SK-N-SH (cell line): ENCODE results near the gene SH3BP4. TPM values are rescaled to one million over a fixed set of nuclear protein-coding genes. Genes with fewer than 3 reads are reported as not detected.

Experiments
- CTCF ChIA-PET: fragments of 300-600, 350-600 bp; formaldehyde crosslinking; extraction: SDS; loops from one replicate; lab custom pipeline; 2021; lab: Yijun Ruan, JAX
- POLR2A ChIA-PET: fragments of 350-600 bp; sonication (Branson Sonifier 250); formaldehyde crosslinking; extraction: SDS; loops from one replicate; lab custom pipeline; 2020; ENCODE audit warnings: antibody characterized with exemption, inconsistent platforms; lab: Yijun Ruan, JAX
- DNase-seq: peaks from one replicate; pipeline ENCODE4 v3.0.0; 2012
- H2AFZ ChIP-seq: fragments of 200-600 bp; sonication (generic); 2 replicates; pipeline ENCODE4 v1.8.1; 2016; ENCODE audit warnings: antibody characterized with exemption, mild to moderate bottlenecking, low read depth
- H3F3A ChIP-seq: fragments of 200-600 bp; sonication (generic); replicated peaks from 2 replicates; pipeline ENCODE3; 2016; ENCODE audit warnings: antibody characterized with exemption, mild to moderate bottlenecking; ENCODE audit not compliant: insufficient read depth
- H3K27ac ChIP-seq, 2 experiments: fragments of 200-500 bp in 1 of 2; fragments of 200-600 bp in 1 of 2; sonication (Bioruptor generic) in 1 of 2; sonication (generic), shearing (Covaris generic) in 1 of 2; 2 replicates each; pipeline versions ENCODE4 v1.5.1 to v1.6.1; 2014 to 2016; ENCODE audit warnings: low read depth in 2 of 2, inconsistent platforms in 1 of 2, low read length in 1 of 2, mild to moderate bottlenecking in 1 of 2, mixed read lengths in 1 of 2
- H3K27me3 ChIP-seq: fragments of 200-600 bp; sonication (generic), shearing (Covaris generic); 2 replicates; pipeline ENCODE4 v1.6.1; 2016; ENCODE audit warnings: mixed run types; ENCODE audit not compliant: insufficient read depth
- H3K36me3 ChIP-seq, 2 experiments: fragments of 200-500 bp in 1 of 2; fragments of 200-600 bp in 1 of 2; sonication (Bioruptor generic) in 1 of 2; sonication (generic) in 1 of 2; replicated peaks in 1 of 2; 2 replicates each; pipeline versions ENCODE3 to v1.5.1; 2014 to 2016; ENCODE audit warnings: low read length in 1 of 2, mild to moderate bottlenecking in 1 of 2; ENCODE audit not compliant: insufficient read depth in 2 of 2, control insufficient read depth in 1 of 2
- H3K4me1 ChIP-seq, 2 experiments: fragments of 200-500 bp in 1 of 2; fragments of 200-600 bp in 1 of 2; sonication (Bioruptor generic) in 1 of 2; sonication (generic), shearing (Covaris generic) in 1 of 2; 2 replicates each; pipeline versions ENCODE4 v1.5.1 to v1.6.1; 2014 to 2016; ENCODE audit warnings: low read depth in 1 of 2, low read length in 1 of 2, mixed run types in 1 of 2; ENCODE audit not compliant: insufficient read depth in 2 of 2, control insufficient read depth in 1 of 2
- H3K4me2 ChIP-seq: fragments of 200-600 bp; sonication (generic), shearing (Covaris generic); 2 replicates; pipeline ENCODE4 v1.6.1; 2017; ENCODE audit warnings: mixed run types
- H3K4me3 ChIP-seq, 2 experiments: fragments of 200-500 bp in 1 of 2; fragments of 200-600 bp in 1 of 2; sonication (Bioruptor generic) in 1 of 2; sonication (generic), shearing (Covaris generic) in 1 of 2; 2 replicates each; pipeline versions ENCODE4 v1.5.1 to v1.8.1; 2014 to 2016; ENCODE audit warnings: low read depth in 2 of 2, inconsistent platforms in 1 of 2, low read length in 1 of 2, mild to moderate bottlenecking in 1 of 2, mixed read lengths in 1 of 2, moderate library complexity in 1 of 2
- H3K79me2 ChIP-seq: fragments of 200-600 bp; sonication (generic); 2 replicates; pipeline ENCODE4 v1.8.1; 2017; ENCODE audit warnings: mild to moderate bottlenecking; ENCODE audit not compliant: insufficient read depth
- H3K9ac ChIP-seq: fragments of 200-600 bp; sonication (generic); 2 replicates; pipeline ENCODE4 v1.6.1; 2017; ENCODE audit warnings: mixed run types
- H3K9me2 ChIP-seq: fragments of 200-600 bp; sonication (generic); 2 replicates; pipeline ENCODE4 v1.6.1; 2017; ENCODE audit warnings: mixed run types
- H3K9me3 ChIP-seq: fragments of 200-600 bp; sonication (generic); 2 replicates; pipeline ENCODE4 v1.6.1; 2017; ENCODE audit warnings: mixed run types, mild to moderate bottlenecking, moderate library complexity
- H4K20me1 ChIP-seq: fragments of 200-600 bp; sonication (generic); 2 replicates; pipeline ENCODE4 v1.6.1; 2017; ENCODE audit warnings: mild to moderate bottlenecking, mixed run types; ENCODE audit not compliant: insufficient read depth
- CTCF ChIP-seq: fragments of 200-600 bp; sonication (generic); IDR thresholded peaks from 2 replicates; pipeline ENCODE4 v1.6.1; 2017; ENCODE audit warnings: antibody characterized with exemption, mild to moderate bottlenecking, moderate library complexity
- ELF1 ChIP-seq: IDR thresholded peaks from 2 replicates; pipeline ENCODE4 v1.4.0; 2012
- EZH2phosphoT487 ChIP-seq: fragments of 200-600 bp; sonication (generic); IDR thresholded peaks from 2 replicates; pipeline ENCODE4 v1.6.1; 2017; ENCODE audit warnings: low read depth, mixed run types, mild to moderate bottlenecking, antibody characterized with exemption, moderate library complexity, borderline replicate concordance
- GABPA ChIP-seq: IDR thresholded peaks from 2 replicates; pipeline ENCODE4 v1.4.0; 2012; ENCODE audit warnings: low read depth, mild to moderate bottlenecking
- GATA2 ChIP-seq: sonication (generic); formaldehyde crosslinking; IDR thresholded peaks from 2 replicates; pipeline ENCODE4 v1.5.0; 2020; ENCODE audit warnings: mild to moderate bottlenecking, missing genetic modification reagents
- JUND ChIP-seq: IDR thresholded peaks from 2 replicates; pipeline ENCODE4 v1.4.0; 2012
- NFIC ChIP-seq: IDR thresholded peaks from 2 replicates; pipeline ENCODE4 v1.4.0; 2012; ENCODE audit warnings: borderline replicate concordance
- NRF1 ChIP-seq: IDR thresholded peaks from 2 replicates; pipeline ENCODE4 v1.6.1; 2012; ENCODE audit warnings: low read depth, mild to moderate bottlenecking, low read length
- REST ChIP-seq: IDR thresholded peaks from 2 replicates; pipeline ENCODE4 v1.6.1; 2012; ENCODE audit warnings: mild to moderate bottlenecking, low read depth, low read length, moderate library complexity
- SMC3 ChIP-seq: IDR thresholded peaks from 2 replicates; pipeline ENCODE4 v1.6.1; 2012; ENCODE audit warnings: low read depth, low read length, improper control_type of control experiment
- TAF1 ChIP-seq: IDR thresholded peaks from 2 replicates; pipeline ENCODE4 v1.6.1; 2012; ENCODE audit warnings: low read depth, mild to moderate bottlenecking, low read length, moderate library complexity, borderline replicate concordance
- WGBS: methylation state at CpG from one replicate; pipeline ENCODE4 v1.1.6; 2017; ENCODE audit warnings: low lambda C conversion rate; 5-methylcytosine and 5-hydroxymethylcytosine counted together
- polyA plus RNA-seq, 3 experiments: library from polyadenylated mRNA; depleted of rRNA; stranded (reverse); fragments of >200 nt; gene quantifications; 2 replicates each; pipeline ENCODE4 v1.2.3, GENCODE V29; 2012
- TF ChIP-seq, protein P1 (sequence below): IDR thresholded peaks from 2 replicates; pipeline ENCODE4 v1.4.0; 2012; ENCODE audit warnings: low read depth, borderline replicate concordance
- TF ChIP-seq, protein P2 (sequence below): IDR thresholded peaks from 2 replicates; pipeline ENCODE4; 2012

SH3BP4 gene
- polyA plus RNA-seq, 1 of the 3 experiments (the other 2 are of a cell fraction) = 27.7 TPM

DNA sequence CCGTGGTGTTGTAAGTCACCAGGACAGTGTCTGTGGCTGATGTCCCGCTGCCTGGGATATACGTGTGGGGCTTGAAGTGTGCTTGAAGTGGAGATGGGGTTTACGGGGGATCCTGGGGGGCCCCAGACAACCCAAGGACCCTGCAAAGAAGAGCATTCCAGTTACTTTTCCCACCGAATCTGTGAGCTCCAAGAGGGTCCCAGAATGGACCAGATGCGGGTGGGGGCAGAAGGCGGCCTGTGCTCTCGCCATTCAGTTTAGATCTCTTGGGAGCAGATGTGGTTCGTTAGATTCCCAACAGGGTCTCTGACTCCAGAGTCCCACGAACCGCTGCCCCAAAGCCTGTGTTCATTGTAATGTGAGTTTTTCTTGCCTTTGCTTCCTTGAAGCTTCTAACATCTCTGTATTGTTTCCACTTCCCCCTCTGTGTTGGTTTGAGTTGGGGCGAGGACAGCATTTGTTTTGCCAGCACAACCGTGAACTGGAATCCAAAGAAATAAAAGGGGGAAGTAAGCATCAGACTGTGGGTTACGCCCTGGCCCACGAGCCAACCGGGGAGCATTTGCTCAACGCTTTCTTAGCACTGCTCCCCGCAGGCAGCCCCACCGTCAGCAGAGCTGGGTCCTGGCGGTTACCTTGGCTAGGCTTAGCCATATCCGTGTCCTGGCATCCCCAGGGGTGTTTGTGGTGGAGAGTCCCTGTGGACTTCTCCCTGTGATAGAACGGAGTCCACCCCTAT, 92.1 kb downstream of the SH3BP4 start (continued):
- TF ChIP-seq CTCF = no peak
- TF ChIP-seq EZH2phosphoT487 = no peak
- TF ChIP-seq GATA2 (CRISPR knock-in tag) = no peak
- TF ChIP-seq NFIC = no peak
- TF ChIP-seq ELF1 = no peak
- no peak for TF ChIP-seq GABPA
- TF ChIP-seq SMC3 = no peak

DNA sequence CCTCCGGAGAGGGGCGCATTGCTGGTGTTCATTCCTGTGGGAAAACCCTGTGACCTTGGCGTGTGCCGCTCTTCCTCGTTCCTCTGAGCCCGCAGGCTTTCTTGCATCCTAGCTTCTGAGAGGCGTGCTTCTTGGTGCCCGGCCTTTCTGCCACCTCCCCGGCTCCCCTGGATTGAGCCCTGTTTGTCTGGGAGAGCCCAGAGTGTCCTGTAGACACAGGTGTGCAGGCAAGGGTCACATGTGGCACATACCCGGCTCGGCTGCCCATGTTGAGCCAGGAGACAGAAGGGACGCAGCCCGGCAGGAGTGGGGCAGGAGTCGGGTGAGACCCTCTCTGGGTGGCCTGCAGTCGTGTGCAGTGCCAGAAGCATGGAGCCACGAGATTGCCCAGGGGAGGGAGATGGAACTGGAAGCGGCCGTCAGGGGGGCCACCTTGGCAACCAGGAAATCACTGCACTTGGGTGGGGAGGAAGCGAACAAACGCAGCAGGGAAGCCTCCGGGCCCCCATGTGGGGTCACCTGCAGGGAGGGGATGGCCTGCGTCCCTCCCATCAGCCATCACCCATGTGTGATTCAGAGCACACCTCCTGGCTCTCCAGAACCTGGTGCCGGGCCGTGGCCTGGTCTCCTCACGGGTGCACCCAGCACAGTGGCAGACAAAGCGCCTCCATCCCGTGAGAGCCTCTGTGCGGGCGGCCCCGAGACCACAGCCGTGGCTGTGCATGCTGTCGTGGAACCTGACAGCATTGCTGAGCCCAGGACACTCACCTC, 92.9 kb downstream of the SH3BP4 start:
- Histone ChIP-seq H3K4me1 (peaks cover 1 to 9% of the 10 kb centered on the region in 2 experiments; a peak in 2 of 4 replicates), H3K9ac (no peak overlapping the region), H3K4me2 (no peak overlapping the region), H4K20me1 (peaks cover 24% of the 10 kb centered on the region), H3K27me3 (no peaks in the 10 kb centered on the region), H3F3A (peaks cover 4% of the 10 kb centered on the region), H3K9me3 (no peaks in the 10 kb centered on the region), H3K79me2 (peaks cover 92% of the 10 kb centered on the region), H3K36me3 (peaks cover 32 to 55% of the 10 kb centered on the region in 2 experiments), H2AFZ (no peak overlapping the region), H3K9me2 (no peaks in the 10 kb centered on the region), H3K27ac (no peak overlapping the region), H3K4me3 (no peak overlapping the region)
- TF ChIP-seq JUND (no peak), ELF1 (no peak)
- CTCF ChIA-PET = no interaction called here
- 98% methylated on average over 19 of the region's 32 CpGs for WGBS
- no peak for DNase-seq
- POLR2A ChIA-PET = no interaction called here

DNA sequence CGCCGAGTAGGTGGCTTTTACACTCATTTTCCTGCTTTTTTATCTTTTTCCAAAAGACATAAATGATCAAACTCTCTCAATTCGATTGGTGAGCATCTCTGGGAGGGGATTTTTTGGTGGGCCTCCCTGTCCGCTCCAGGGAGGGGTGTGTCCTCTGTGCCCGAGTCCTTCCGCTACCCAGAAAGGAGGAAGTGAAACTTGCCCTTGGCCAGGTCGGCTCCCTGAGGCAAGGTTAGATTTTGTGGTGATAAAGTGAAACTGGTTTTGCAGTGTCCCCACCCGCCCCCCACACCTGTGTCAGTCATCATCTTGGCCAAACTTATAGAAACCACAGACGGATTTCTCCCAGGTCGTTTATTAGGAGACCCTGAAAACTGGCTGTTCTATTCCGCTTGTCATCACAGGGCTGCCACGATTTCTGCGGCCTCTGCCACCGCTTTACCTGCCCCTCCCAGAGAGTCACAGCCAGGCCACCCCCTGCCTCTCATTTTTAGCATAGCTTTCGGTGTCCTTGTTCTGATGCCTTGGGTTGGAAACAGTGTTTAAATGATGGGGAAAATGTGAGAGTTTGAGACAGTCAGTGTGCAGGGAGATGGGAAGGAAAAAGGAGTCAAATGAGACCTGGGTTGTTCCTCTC, 93.6 kb downstream of the SH3BP4 start:
- Histone ChIP-seq H4K20me1 (peaks cover 24% of the 10 kb centered on the region), H3K9ac (no peak overlapping the region), H3K9me3 (no peaks in the 10 kb centered on the region), H3K4me3 (no peak overlapping the region), H3K79me2 (peaks cover 92% of the 10 kb centered on the region), H3K9me2 (no peaks in the 10 kb centered on the region), H3K4me2 (no peak overlapping the region), H2AFZ (no peak overlapping the region), H3K4me1 (peaks cover 9 to 15% of the 10 kb centered on the region in 2 experiments), H3K27ac (no peak overlapping the region), H3K27me3 (no peaks in the 10 kb centered on the region), H3F3A (peaks cover 6% of the 10 kb centered on the region), H3K36me3 (peaks cover 30 to 52% of the 10 kb centered on the region in 2 experiments)
- WGBS = 91% methylated on average over 15 of the region's 15 CpGs
- CTCF ChIA-PET = no interaction called here
- POLR2A ChIA-PET = no interaction called here
- DNase-seq = no peak
- TF ChIP-seq, protein P1, sequence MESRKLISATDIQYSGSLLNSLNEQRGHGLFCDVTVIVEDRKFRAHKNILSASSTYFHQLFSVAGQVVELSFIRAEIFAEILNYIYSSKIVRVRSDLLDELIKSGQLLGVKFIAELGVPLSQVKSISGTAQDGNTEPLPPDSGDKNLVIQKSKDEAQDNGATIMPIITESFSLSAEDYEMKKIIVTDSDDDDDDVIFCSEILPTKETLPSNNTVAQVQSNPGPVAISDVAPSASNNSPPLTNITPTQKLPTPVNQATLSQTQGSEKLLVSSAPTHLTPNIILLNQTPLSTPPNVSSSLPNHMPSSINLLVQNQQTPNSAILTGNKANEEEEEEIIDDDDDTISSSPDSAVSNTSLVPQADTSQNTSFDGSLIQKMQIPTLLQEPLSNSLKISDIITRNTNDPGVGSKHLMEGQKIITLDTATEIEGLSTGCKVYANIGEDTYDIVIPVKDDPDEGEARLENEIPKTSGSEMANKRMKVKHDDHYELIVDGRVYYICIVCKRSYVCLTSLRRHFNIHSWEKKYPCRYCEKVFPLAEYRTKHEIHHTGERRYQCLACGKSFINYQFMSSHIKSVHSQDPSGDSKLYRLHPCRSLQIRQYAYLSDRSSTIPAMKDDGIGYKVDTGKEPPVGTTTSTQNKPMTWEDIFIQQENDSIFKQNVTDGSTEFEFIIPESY = no peak
- TF ChIP-seq TAF1 (no peak), GATA2 (CRISPR knock-in tag) (no peak), NRF1 (no peak), EZH2phosphoT487 (no peak), REST (no peak), NFIC (no peak)
- TF ChIP-seq, protein P2, sequence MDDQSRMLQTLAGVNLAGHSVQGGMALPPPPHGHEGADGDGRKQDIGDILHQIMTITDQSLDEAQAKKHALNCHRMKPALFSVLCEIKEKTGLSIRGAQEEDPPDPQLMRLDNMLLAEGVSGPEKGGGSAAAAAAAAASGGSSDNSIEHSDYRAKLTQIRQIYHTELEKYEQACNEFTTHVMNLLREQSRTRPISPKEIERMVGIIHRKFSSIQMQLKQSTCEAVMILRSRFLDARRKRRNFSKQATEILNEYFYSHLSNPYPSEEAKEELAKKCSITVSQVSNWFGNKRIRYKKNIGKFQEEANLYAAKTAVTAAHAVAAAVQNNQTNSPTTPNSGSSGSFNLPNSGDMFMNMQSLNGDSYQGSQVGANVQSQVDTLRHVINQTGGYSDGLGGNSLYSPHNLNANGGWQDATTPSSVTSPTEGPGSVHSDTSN = no peak
